Mucosa of descending colon (tissue), 3 donors: ENCODE data around the gene STXBP6. TPM values are rescaled to one million over a fixed set of nuclear protein-coding genes. Genes with fewer than 3 reads are reported as not detected.

Experiments used
- ATAC-seq: fragments of 200-7000 bp; cut with Tn5 transposase; one replicate; pipeline ENCODE4 v1.9.1; 2020; ENCODE audit warnings: mild to moderate bottlenecking, moderate library complexity
- DNase-seq, 3 donors: peaks; one replicate each; pipeline ENCODE4 v3.0.0-alpha.2; 2020
- H3K36me3 ChIP-seq: fragments of 200-600 bp; one replicate; pipeline ENCODE4 v1.8.0; 2021; ENCODE audit warnings: low read depth, mild to moderate bottlenecking
- H3K4me1 ChIP-seq: fragments of 200-600 bp; one replicate; pipeline ENCODE4 v1.8.0; 2021; ENCODE audit warnings: low read depth, mild to moderate bottlenecking
- H3K4me3 ChIP-seq: fragments of 200-600 bp; one replicate; pipeline ENCODE4 v1.8.0; 2021; ENCODE audit warnings: mild to moderate bottlenecking
- H3K9me3 ChIP-seq: fragments of 200-600 bp; one replicate; pipeline ENCODE4 v1.8.0; 2021; ENCODE audit warnings: mild to moderate bottlenecking
- intact Hi-C, 2 donors: fragments of 100-400 bp; cut with DNase I in 1 of 2; cut with micrococcal nuclease in 1 of 2; formaldehyde crosslinking; loops; one replicate each; pipeline versions ENCODE4 v1.11.0 to v1.11.1; 2022; cut with DNase I, micrococcal nuclease
- total RNA-seq, 3 donors: library from RNA; stranded (reverse); fragmentation: NEBNext Ultra II Directional in 2 of 3; extraction: Animal tissue kit (Norgen Biotek cat#: 25700) in 2 of 3; gene quantifications; one replicate each; pipeline versions ENCODE4 v1.2.1 to v1.2.4, GENCODE V29; 2021 to 2023
- TF ChIP-seq, protein P1 (sequence below): fragments of 200-600 bp; IDR thresholded peaks from one replicate; pipeline ENCODE4 v1.8.0; 2022; ENCODE audit warnings: antibody characterized with exemption, mild to moderate bottlenecking
- donor health status: DM: no; HTN: no; CAD: no; lungs with moderate emphysema.
- donor health status: DM: no; HTN: no; CAD: no.
- donor health status: DM: no; HTN: yes; CAD: no.

Gene STXBP6
- total RNA-seq, 3 donors from 2014 or later: 10.9 to 25.9 (median 19.8) TPM

GRCh38 chr14:24852312-24853060 lies 197.5 kb downstream of the STXBP6 start:
- Histone ChIP-seq H3K36me3 (no peaks in the 10 kb centered on the region), H3K4me3 (no peak overlapping the region), H3K9me3 (no peaks in the 10 kb centered on the region), H3K4me1 (peaks cover 17% of the 10 kb centered on the region)
- ATAC-seq (peak; percentile 92), DNase-seq (peak; percentile 21 to 75 (median 40))
- intact Hi-C loops: no loop called here
- TF ChIP-seq, protein P1, sequence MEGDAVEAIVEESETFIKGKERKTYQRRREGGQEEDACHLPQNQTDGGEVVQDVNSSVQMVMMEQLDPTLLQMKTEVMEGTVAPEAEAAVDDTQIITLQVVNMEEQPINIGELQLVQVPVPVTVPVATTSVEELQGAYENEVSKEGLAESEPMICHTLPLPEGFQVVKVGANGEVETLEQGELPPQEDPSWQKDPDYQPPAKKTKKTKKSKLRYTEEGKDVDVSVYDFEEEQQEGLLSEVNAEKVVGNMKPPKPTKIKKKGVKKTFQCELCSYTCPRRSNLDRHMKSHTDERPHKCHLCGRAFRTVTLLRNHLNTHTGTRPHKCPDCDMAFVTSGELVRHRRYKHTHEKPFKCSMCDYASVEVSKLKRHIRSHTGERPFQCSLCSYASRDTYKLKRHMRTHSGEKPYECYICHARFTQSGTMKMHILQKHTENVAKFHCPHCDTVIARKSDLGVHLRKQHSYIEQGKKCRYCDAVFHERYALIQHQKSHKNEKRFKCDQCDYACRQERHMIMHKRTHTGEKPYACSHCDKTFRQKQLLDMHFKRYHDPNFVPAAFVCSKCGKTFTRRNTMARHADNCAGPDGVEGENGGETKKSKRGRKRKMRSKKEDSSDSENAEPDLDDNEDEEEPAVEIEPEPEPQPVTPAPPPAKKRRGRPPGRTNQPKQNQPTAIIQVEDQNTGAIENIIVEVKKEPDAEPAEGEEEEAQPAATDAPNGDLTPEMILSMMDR: no peak

- TF ChIP-seq, protein P1: no peak
- intact Hi-C loops: no loop called here
- ATAC-seq: peak; percentile 74
- H3K4me3 ChIP-seq: no peak overlapping the region
- H3K36me3 ChIP-seq: no peaks in the 10 kb centered on the region
- H3K4me1 ChIP-seq: peaks cover 17% of the 10 kb centered on the region
- H3K9me3 ChIP-seq: no peaks in the 10 kb centered on the region
- no peak for DNase-seq
Measured at GRCh38 chr14:24851837-24852236, 198.1 kb downstream of the STXBP6 start.

DNA sequence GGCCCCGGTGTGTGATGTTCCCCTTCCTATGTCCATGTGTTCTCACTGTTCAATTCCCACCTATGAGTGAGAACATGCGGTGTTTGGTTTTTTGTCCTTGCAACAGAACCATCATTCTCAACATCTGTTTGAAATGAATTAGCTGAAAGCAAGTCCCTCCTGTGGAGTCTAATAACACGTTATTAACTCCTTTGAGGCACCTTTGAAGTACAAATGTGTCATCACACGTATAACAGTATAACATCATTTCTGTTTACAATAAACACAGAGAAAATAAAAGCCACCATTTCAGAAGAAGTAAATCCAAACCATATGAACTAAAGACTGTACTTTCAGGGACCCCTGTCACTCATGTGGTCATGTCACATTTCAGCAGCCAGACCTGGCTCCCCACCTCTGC lies 198.5 kb downstream of the STXBP6 start:
- TF ChIP-seq, protein P1: no peak
- intact Hi-C loops: no loop called here
- H3K9me3 ChIP-seq: no peaks in the 10 kb centered on the region
- no peaks in the 10 kb centered on the region for H3K36me3 ChIP-seq
- ATAC-seq (no peak), DNase-seq (no peak)
- no peak overlapping the region for H3K4me3 ChIP-seq
- peaks cover 17% of the 10 kb centered on the region for H3K4me1 ChIP-seq

- Histone ChIP-seq H3K36me3 (no peaks in the 10 kb centered on the region), H3K4me1 (peaks cover 17% of the 10 kb centered on the region), H3K4me3 (no peak overlapping the region), H3K9me3 (no peaks in the 10 kb centered on the region)
- intact Hi-C loops: no loop called here
- ATAC-seq: no peak
- no peak for DNase-seq
- TF ChIP-seq, protein P1: no peak
Measured at GRCh38 chr14:24850072-24850471, 199.9 kb downstream of the STXBP6 start.

- H3K36me3 ChIP-seq: no peaks in the 10 kb centered on the region
- ATAC-seq: no peak
- no peak for DNase-seq
- no peak overlapping the region for H3K4me3 ChIP-seq
- no peaks in the 10 kb centered on the region for H3K9me3 ChIP-seq
- TF ChIP-seq, protein P1: no peak
- H3K4me1 ChIP-seq: peaks cover 17% of the 10 kb centered on the region
- intact Hi-C loops: no loop called here
Measured at GRCh38 chr14:24849471-24849870, 200.5 kb downstream of the STXBP6 start.
